NCI-H1417 (cell line): ENCODE data around the gene PER1.
A peak's percentile ranks its signal among the peaks of the same experiment; 100 is the strongest.

Experiments used
- DNase-seq, 3 experiments: peaks; one replicate each; lab custom pipeline; 2025; lab: John Stamatoyannopoulos, UW

The PER1 gene

DNA sequence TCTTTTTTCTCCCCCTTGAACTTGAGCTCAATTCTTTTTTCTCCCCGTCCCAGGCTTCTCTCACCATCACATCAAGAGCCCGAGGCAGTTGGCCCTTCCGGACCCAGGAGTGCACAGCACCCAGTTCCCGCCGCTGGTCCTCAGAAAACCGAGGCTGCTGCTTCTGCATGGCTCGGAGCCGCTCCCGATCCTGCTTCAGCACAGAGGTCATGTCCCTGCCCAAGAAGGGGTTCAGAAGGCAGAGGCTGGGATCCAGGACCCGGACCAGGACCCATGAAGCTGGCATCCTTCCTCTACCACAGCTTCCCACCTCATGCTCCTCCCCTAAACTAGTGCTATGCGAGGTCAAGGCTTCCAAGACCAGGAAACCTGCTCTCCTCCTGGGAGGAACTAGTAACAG lies 10.5 kb downstream of the PER1 start:
- no peak for DNase-seq

GRCh38 chr17:8141045-8141444 lies 11.2 kb downstream of the PER1 start:
- DNase-seq = no peak

- no peak for DNase-seq
Observed at GRCh38 chr17:8140065-8141029, 11.9 kb downstream of the PER1 start.

GRCh38 chr17:8138672-8139371 lies 13.4 kb downstream of the PER1 start:
- DNase-seq = peak; percentile 89 to 98 (median 90)

DNA sequence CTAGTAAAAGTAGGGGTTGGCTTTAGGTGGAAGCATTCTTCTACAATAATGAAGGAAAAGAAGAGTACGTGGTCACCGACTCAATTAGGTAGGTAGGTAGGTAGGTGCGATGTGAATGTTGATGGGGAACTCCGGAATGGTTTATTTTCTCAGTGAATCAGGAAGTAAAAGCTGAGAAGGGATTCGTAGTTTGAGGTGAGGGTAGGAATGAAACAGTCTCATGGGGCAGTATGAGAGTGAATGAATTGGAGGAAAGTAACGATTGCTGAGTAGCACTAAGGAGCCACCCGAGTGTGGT lies 13.9 kb downstream of the PER1 start:
- no peak for DNase-seq

DNA sequence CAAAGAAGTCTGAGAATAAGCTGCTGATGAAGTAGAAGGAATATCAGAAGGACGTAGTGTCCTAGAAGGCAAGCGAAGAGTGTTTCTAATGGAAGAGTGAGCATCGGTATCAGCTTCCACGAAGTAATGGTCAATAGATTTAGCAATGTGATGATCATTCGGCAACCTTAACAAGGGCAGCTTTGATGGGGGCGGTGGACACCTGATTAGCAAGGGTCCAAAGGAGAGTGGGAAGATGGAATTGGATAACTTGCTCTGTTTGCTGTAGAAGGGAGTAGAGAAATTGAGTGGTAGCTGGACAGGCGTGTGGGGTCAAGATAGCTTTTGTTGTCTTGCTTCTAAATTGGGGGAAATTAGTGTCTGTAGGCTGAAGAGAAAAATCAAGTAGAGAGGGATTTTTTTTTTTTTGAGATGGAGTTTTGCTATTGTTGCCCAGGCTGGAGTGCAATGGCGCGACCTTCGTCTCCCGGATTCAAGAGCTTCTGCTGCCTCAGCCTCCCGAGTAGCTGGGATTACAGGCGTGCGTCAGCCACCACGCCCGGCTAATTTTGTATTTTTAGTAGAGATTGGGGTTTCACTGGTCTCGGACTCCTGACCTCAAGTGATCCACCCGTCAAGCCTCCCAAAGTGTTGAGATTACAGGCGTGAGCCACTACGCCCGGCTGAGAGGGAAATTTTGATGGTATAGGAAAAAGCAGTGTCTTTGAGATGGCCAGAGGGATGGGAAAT lies 14.4 kb downstream of the PER1 start:
- no peak for DNase-seq

DNA sequence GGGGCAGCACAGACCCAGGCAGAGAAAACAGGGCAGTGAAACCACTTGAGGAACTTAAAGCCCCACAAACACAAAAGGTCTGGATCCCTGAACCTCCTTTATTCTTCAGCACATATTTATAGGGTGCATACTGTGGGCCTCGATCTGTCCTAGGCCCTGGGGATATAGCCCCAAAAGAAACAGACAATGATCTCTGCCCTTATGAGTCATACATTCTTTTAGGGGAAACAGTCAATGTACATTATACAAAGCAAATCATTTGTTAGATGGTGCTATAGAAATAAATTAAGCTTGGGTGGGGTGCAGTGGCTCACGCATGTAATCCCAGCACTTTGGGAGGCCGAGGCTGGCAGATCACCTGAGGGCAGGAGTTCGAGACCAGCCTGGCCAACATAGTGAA lies 18.3 kb downstream of the PER1 start:
- no peak for DNase-seq

DNA sequence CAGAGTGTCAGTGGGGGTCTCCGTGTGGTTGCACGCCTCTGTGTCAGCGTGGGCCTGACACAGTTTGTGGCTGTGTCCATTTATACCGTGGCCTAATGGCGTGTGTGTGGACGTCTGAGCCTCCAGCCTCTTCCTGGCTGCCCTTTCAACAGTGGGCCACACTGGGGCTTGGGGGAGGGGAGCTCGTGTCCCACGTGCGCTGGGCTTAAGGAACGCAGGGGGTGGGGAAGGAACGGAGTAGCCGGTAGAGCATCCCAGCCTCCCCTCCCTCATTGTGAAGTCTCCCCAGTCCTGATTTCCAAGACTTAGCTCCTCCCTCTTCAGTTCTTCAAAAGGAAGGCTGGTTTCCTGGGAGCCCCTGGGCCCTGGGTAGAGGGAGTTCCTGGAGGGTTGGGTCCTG lies 18.8 kb downstream of the PER1 start:
- DNase-seq = no peak

DNA sequence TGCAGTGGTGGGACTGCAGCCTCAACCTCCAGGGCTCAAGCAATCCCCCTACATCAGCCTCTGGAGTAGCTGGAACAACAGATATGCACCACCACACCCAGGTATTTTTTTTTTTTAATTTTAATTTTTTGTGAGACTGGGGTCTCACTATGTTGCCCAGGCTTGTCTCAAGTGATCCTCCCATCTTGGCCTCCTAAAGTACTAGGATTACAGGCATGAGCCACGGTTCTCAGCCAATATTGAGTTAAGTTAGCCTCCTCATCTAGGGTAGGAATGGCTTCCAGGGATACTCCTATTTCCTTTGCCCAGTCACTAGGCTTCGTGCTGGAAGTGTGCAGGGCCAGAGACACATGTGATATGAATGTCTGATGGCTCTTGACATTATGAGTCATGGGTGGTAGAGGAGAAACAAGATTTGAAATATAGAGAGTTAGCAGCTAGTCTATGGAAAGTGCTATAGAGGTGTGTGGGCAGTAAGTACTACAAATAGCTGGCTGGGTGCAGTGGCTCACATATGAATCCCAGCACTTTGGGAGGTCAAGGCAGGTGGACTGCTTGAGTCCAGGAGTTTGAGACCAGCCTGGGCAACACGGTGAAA lies 20.3 kb downstream of the PER1 start:
- DNase-seq = no peak

DNA sequence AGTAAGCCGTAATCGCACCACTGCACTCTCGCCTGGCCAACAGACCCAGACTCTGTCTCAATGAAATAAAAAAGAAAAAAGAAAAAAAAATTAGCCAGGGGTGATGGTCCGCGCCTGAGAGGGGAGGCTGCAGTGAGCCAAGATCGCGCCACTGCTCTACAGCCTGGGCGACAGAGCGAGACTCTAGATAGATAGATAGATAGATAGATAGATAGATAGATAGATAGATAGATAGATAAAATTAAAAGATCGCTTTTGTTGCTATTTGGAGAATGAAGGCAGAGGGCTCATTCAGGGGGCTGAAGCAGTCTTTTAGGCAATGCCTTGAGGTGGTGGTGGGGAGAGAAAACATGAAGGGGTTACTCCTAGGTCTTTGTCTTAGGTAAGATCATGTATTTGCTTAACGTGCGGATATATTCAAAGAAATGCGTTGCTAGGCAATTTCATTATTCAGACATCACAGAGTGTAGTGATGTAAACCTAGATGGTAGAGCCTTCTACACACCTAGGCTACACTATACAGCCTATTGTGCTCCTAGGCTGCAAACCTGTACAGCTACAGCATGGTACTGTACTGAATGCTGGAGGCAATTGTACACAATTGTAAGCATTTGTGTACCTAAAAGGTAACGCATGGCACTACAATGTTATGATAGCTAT lies 23.9 kb downstream of the PER1 start:
- peak in 1 of 3 experiments; percentile 26 for DNase-seq

GRCh38 chr17:8126491-8127066 lies 25.6 kb downstream of the PER1 start:
- peak; percentile 32 to 63 (median 39) for DNase-seq

DNA sequence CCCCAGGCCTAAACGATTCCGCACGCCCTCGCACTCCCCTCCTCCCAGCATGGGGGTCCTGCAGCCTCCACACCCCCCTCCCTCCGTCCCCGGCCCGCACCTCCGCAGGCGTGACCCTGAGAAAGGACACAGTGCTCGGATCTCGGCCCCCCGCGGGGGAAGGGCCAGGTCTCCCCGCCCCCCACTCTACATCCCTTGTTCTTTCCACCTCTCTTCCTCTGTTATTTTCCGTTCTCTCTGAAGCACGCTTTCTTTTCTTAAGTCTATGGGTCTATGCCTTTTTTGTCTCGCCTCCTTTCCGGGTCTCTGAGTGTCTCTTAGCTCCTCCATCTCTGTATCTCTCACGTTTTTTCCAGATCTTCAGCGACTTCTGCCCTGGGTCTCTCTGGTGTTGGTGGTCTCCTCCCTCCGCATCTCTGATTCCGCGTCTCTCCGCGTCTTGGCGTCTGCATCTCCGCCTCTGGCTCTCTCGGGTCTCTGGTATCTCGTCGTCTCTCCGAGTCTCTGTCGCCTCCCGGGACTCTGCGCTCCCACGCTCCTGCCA lies 26.2 kb downstream of the PER1 start:
- peak in 1 of 3 experiments; percentile 61 for DNase-seq

GRCh38 chr17:8125154-8125946 lies 26.9 kb downstream of the PER1 start:
- peak; percentile 57 to 86 (median 66) for DNase-seq

DNA sequence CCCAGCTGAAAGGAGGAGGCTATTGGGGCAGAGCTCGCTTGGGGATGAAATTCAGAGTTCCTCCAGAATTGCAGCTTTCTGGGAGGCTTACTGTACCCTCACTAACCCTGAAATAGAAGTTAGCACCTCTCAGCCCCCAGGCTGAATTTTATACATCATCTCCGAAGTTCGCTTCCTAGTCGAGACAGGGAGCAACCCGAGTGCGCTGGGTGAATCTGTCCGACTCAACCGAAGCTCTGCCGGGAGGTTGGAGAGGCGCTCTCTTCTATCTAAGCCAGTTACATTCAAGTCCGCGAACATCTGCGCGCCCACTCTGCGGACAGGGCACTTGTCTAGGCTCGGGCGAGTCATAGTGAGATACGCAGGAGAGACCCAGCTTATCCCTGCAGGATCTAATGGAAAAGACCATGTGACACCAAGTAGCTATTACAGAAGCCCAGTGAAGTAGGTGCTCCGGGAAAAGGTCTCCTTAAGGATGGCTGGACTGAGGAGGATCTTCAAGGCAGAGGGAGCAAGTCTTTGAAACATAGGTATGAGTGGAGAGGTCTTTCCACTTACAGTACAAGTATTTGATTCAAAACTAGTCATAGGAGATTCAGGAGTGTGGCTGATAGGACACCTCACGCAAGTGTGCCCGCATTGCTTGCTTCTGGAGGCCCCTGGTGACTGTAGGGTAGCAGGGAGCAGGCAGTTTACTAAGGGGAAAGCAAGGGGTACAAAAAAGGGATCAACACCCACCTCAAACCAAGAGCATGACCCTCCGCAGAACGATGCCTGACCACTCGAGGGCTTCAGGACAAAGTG lies 27.7 kb downstream of the PER1 start:
- peak in 2 of 3 experiments; percentile 13 to 42 for DNase-seq

GRCh38 chr17:8123695-8124349 lies 28.4 kb downstream of the PER1 start, which contains the start of gene HES7:
HES7 (minus strand) TSS chr17:8124106; CDS start chr17:8124084, 22 bp downstream.
- peak in 1 of 3 experiments; percentile 15 for DNase-seq

- DNase-seq = peak in 2 of 3 experiments; percentile 10 to 19
Observed at GRCh38 chr17:8122924-8123694, 29.1 kb downstream of the PER1 start.

GRCh38 chr17:8122422-8122923 lies 29.7 kb downstream of the PER1 start:
- DNase-seq = peak in 1 of 3 experiments; percentile 25
